Panc1 (cell line): Measurements from ENCODE around the gene FGD5. TPM values are rescaled to one million over a fixed set of nuclear protein-coding genes. Genes with fewer than 3 reads are reported as not detected.

ENCODE experiments used
- ATAC-seq: fragments of 200-7000 bp; cut with Tn5 transposase; 2 replicates; pipeline ENCODE4 v1.9.1; 2020; ENCODE audit warnings: mild to moderate bottlenecking, moderate library complexity
- BruUV-seq: library from RNA; stranded (reverse); fragments of 400-500 nt; replicated peaks from 2 replicates; lab custom pipeline; 2021; lab: Mats Ljungman, UMichigan
- CTCF ChIA-PET: fragments of 300-600 bp; sonication (Branson Sonifier 250); formaldehyde crosslinking; loops from one replicate; lab custom pipeline; 2022; ENCODE audit warnings: antibody characterized with exemption; lab: Charles Lee
- POLR2A ChIA-PET: fragments of 300-600 bp; sonication (Branson Sonifier 250); formaldehyde crosslinking; loops from one replicate; lab custom pipeline; 2022; ENCODE audit warnings: antibody characterized with exemption; lab: Charles Lee
- DNase-seq: peaks from one replicate; pipeline ENCODE4 v3.0.0-alpha.2; 2010; ENCODE audit warnings: low read depth, low spot score
- H3K27ac ChIP-seq: 2 replicates; pipeline ENCODE4 v1.5.1; 2011; ENCODE audit warnings: mild to moderate bottlenecking, low read length, inconsistent platforms
- H3K27me3 ChIP-seq: fragments of 200-500 bp; sonication (Bioruptor generic); 2 replicates; pipeline ENCODE4 v1.6.0; 2014; ENCODE audit warnings: low read length, inconsistent platforms; ENCODE audit not compliant: control insufficient read depth, insufficient read depth
- H3K36me3 ChIP-seq: fragments of 200-500 bp; sonication (Bioruptor generic); 2 replicates; pipeline ENCODE4 v1.5.1; 2014; ENCODE audit warnings: inconsistent platforms, mild to moderate bottlenecking, low read length, moderate library complexity; ENCODE audit not compliant: control insufficient read depth, insufficient read depth
- H3K4me1 ChIP-seq: 2 replicates; pipeline ENCODE4 v1.5.1; 2011; ENCODE audit warnings: inconsistent platforms, mild to moderate bottlenecking, low read length, moderate library complexity; ENCODE audit not compliant: control insufficient read depth, insufficient read depth
- H3K4me3 ChIP-seq, 2 experiments: 2 replicates each; pipeline ENCODE4 v1.5.1; 2011 to 2012; ENCODE audit warnings: low read depth in 2 of 2, low read length in 2 of 2, mild to moderate bottlenecking in 2 of 2, inconsistent platforms in 1 of 2, moderate library complexity in 1 of 2
- H3K9me3 ChIP-seq: fragments of 200-500 bp; sonication (Bioruptor generic); 2 replicates; pipeline ENCODE4 v1.5.1; 2014; ENCODE audit warnings: low read depth, mild to moderate bottlenecking, inconsistent platforms, low read length, moderate library complexity; ENCODE audit not compliant: control insufficient read depth, insufficient read depth
- CTCF ChIP-seq: fragments of 450-650 bp; IDR thresholded peaks from 2 replicates; pipeline ENCODE4 v1.5.1; 2017; ENCODE audit warnings: mild to moderate bottlenecking
- POLR2AphosphoS5 ChIP-seq: IDR thresholded peaks from 2 replicates; pipeline ENCODE4 v1.6.1; 2012; ENCODE audit warnings: mild to moderate bottlenecking, low read depth, low read length, moderate library complexity
- REST ChIP-seq, 2 experiments: IDR thresholded peaks; 2 replicates each; pipeline ENCODE4 v1.6.1; 2011 to 2012; ENCODE audit warnings: low read depth in 2 of 2, control low read depth in 1 of 2, low read length in 1 of 2, mild to moderate bottlenecking in 1 of 2, moderate library complexity in 1 of 2; ENCODE audit not compliant: insufficient read depth in 1 of 2
- SIN3A ChIP-seq: IDR thresholded peaks from 2 replicates; pipeline ENCODE4 v1.6.1; 2012; ENCODE audit warnings: low read depth, mild to moderate bottlenecking, low read length, moderate library complexity, borderline replicate concordance; ENCODE audit not compliant: insufficient read depth
- TCF7L2 ChIP-seq: IDR thresholded peaks from 2 replicates; pipeline ENCODE4 v1.6.1; 2011; ENCODE audit warnings: mild to moderate bottlenecking, low read depth, low read length, inconsistent platforms
- in situ Hi-C: cut with HindIII; loops from 2 replicates; pipeline ENCODE4 v1.10.0; 2016; ENCODE audit warnings: low sequenced_read_pairs, low pct_unique_long_range_greater_than_20kb
- intact Hi-C: fragments of 100-400 bp; cut with micrococcal nuclease; formaldehyde crosslinking; loops from one replicate; pipeline ENCODE4 v1.10.0; 2022; ENCODE audit not compliant: unreplicated experiment
- total RNA-seq: library from RNA; stranded (reverse); gene quantifications from one replicate; pipeline ENCODE4 v1.2.1, GENCODE V29; 2021; ENCODE audit not compliant: unreplicated experiment

The FGD5 gene
- total RNA-seq, 1 experiment from 2014 or later = 0.77 TPM

- Histone ChIP-seq H3K36me3 (no peaks in the 10 kb centered on the region), H3K9me3 (no peaks in the 10 kb centered on the region), H3K27ac (no peak overlapping the region), H3K27me3 (no peaks in the 10 kb centered on the region), H3K4me3 (no peak overlapping the region), H3K4me1 (no peaks in the 10 kb centered on the region)
- CTCF ChIA-PET = no interaction called here
- DNase-seq (no peak), ATAC-seq (no peak)
- intact Hi-C loops = no loop called here
- POLR2A ChIA-PET = interaction anchor here (0.6 kb wide), 2 partner anchors 9 to 120 kb away, joined by 3 to 12 read pairs; no protein-coding TSS in a partner anchor
- in situ Hi-C loops = no loop called here
- TF ChIP-seq CTCF (no peak), SIN3A (no peak), TCF7L2 (no peak)
- no TSS peak for BruUV-seq
Measured at GRCh38 chr3:14792691-14793121, 26.1 kb upstream of the FGD5 start.

- CTCF ChIA-PET = no interaction called here
- in situ Hi-C loops (no loop called here), intact Hi-C loops (no loop called here)
- TF ChIP-seq POLR2AphosphoS5 = no peak
- no peak for TF ChIP-seq CTCF
- no peak for TF ChIP-seq REST (IDR thresholded peaks at IDR 0.05; ENCODE audit: insufficient read depth in 1 of 2, low read depth in 2 of 2, low read length in 1 of 2)
- DNase-seq (no peak), ATAC-seq (no peak)
- no TSS peak for BruUV-seq
- POLR2A ChIA-PET = interaction anchor here (0.6 kb wide), 2 partner anchors 9 to 119 kb away, joined by 3 to 12 read pairs; no protein-coding TSS in a partner anchor
- H3K9me3 ChIP-seq = no peaks in the 10 kb centered on the region
- no peaks in the 10 kb centered on the region for H3K27me3 ChIP-seq
- no peak overlapping the region for H3K4me3 ChIP-seq
- no peak overlapping the region for H3K27ac ChIP-seq
- H3K4me1 ChIP-seq = no peaks in the 10 kb centered on the region
- no peaks in the 10 kb centered on the region for H3K36me3 ChIP-seq
Measured at GRCh38 chr3:14793126-14793857, 25.5 kb upstream of the FGD5 start.
